Sigmoid colon (tissue), 7 donors: ENCODE data around the gene TPGS1. TPM values are rescaled to one million over a fixed set of nuclear protein-coding genes. Genes with fewer than 3 reads are reported as not detected.

Experiments used
- DNase-seq: peaks from one replicate; pipeline ENCODE4 v3.0.0-alpha.2; 2019
- H3K27ac ChIP-seq, 4 donors: fragments of 200-600 bp; sonication (generic); one replicate each; pipeline ENCODE4 v1.5.1; 2016 to 2019; ENCODE audit warnings: mild to moderate bottlenecking in 1 of 4
- H3K27me3 ChIP-seq, 3 donors: fragments of 200-600 bp; sonication (generic); one replicate each; pipeline ENCODE4 v1.5.1; 2019; ENCODE audit warnings: mild to moderate bottlenecking in 1 of 3
- H3K36me3 ChIP-seq, 4 donors: fragments of 200-600 bp; sonication (generic); one replicate each; pipeline ENCODE4 v1.5.1; 2016 to 2019
- H3K4me1 ChIP-seq, 4 donors: fragments of 200-600 bp; sonication (generic); one replicate each; pipeline ENCODE4 v1.5.1; 2017 to 2019
- H3K4me3 ChIP-seq, 4 donors: fragments of 200-600 bp; sonication (generic); one replicate each; pipeline ENCODE4 v1.5.1; 2017 to 2019; ENCODE audit warnings: mild to moderate bottlenecking in 2 of 4, moderate library complexity in 1 of 4
- H3K9me3 ChIP-seq, 4 donors: fragments of 200-600 bp in 3 of 4; sonication (generic) in 3 of 4; one replicate each; pipeline versions ENCODE4 v1.5.1 to v1.6.1; 2013 to 2019
- CTCF ChIP-seq, 4 experiments: fragments of 450-650 bp in 3 of 4; fragments of 200-600 bp in 1 of 4; IDR thresholded peaks; one replicate each; pipeline ENCODE4 v1.5.1; 2016 to 2019; ENCODE audit warnings: antibody characterized with exemption in 4 of 4, mild to moderate bottlenecking in 3 of 4, moderate library complexity in 2 of 4
- EP300 ChIP-seq, 4 donors: sonication (generic); formaldehyde crosslinking; IDR thresholded peaks; one replicate each; pipeline ENCODE4 v1.6.1; 2017; ENCODE audit warnings: antibody characterized with exemption in 4 of 4
- POLR2A ChIP-seq, 2 donors: fragments of 450-650 bp; IDR thresholded peaks; one replicate each; pipeline ENCODE4 v1.6.1; 2016; ENCODE audit warnings: antibody characterized with exemption in 2 of 2, mild to moderate bottlenecking in 2 of 2, moderate library complexity in 2 of 2
- POLR2AphosphoS5 ChIP-seq, 4 donors: sonication (generic); formaldehyde crosslinking; IDR thresholded peaks; one replicate each; pipeline ENCODE4 v1.6.1; 2017; ENCODE audit warnings: antibody characterized with exemption in 4 of 4
- WGBS, 2 donors: extraction: QIAGEN DNeasy Blood & Tissue Kit; methylation state at CpG; one replicate each; pipeline ENCODE4 v1.1.7; 2013; 5-methylcytosine and 5-hydroxymethylcytosine counted together
- intact Hi-C: fragments of 100-400 bp; cut with DNase I; formaldehyde crosslinking; loops from one replicate; pipeline ENCODE4 v1.15.1; 2023
- polyA plus RNA-seq, 3 donors: library from polyadenylated mRNA; stranded (reverse); fragments of 200-250 nt; gene quantifications; one replicate each; pipeline ENCODE4 v1.2.3, GENCODE V29; 2013
- total RNA-seq, 4 donors: library from RNA; depleted of rRNA; stranded (reverse); fragments of >200 nt; gene quantifications; one replicate each; pipeline ENCODE4 v1.1.0, GENCODE V29; 2016
- donor health status: healthy with polysubstance abuse.
- donor health status: Bipolar disorder and iron deficiency.
- donor health status: healthy.

Gene TPGS1
- total and polyA plus RNA-seq, 7 donors, result 14.3 to 78.8 (median 36.3) TPM

DNA sequence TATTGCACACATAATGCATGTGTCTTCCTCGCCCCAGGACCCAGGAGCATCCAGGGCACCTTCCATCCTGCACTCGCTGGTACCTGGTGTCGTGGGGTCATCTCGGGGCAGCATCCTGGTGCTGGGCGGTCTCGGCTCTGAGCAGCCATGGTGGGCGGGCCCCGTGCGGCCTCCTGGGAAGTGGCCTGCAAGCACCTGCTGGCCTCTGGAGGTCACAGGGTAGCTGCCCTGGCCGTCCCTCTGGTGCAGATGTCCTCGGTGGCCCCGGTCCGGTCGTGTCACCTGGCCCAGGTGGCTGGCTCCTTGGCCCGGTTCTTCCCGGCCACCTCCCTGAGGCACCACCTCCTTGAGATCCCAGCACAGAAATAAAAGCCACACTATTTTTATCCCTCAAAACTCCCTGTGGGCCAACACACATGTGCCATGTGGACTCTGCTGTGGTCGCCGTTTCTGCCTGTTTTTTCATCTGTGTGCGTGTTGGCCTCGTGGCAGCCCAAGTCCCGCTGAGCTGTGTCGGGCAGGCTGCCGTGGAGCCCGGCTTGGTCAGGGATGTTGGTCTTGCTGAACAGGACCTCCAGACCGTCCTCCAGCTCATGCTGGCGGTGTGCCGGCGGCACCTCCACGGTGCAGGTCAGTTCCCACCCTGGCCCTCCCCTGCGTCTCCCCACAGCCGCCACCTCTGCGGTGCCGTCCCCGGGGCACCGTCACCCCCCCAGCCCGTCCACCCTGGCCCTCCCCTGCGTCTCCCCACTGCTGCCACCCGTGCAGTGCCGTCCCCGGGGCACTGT lies 31.5 kb downstream of the TPGS1 start:
- WGBS, 2 donors, result 93 to 94% methylated on average over 40 of the region's 40 CpGs
- H3K4me1 ChIP-seq, result peaks cover 0 to 35% (median 28%) of the 10 kb centered on the region in 4 donors
- no peaks in the 10 kb centered on the region for H3K27me3 ChIP-seq
- TF ChIP-seq CTCF (IDR thresholded peaks at IDR 0.05) (no peak), POLR2AphosphoS5 (IDR thresholded peaks at IDR 0.05) (no peak), EP300 (IDR thresholded peaks at IDR 0.05) (no peak), POLR2A (IDR thresholded peaks at IDR 0.05) (no peak)
- no peak overlapping the region for H3K4me3 ChIP-seq
- no peaks in the 10 kb centered on the region for H3K9me3 ChIP-seq
- no peak overlapping the region for H3K27ac ChIP-seq
- intact Hi-C loops, result no loop called here
- H3K36me3 ChIP-seq, result peaks cover 45 to 66% (median 53%) of the 10 kb centered on the region in 4 donors
- DNase-seq, result no peak

DNA sequence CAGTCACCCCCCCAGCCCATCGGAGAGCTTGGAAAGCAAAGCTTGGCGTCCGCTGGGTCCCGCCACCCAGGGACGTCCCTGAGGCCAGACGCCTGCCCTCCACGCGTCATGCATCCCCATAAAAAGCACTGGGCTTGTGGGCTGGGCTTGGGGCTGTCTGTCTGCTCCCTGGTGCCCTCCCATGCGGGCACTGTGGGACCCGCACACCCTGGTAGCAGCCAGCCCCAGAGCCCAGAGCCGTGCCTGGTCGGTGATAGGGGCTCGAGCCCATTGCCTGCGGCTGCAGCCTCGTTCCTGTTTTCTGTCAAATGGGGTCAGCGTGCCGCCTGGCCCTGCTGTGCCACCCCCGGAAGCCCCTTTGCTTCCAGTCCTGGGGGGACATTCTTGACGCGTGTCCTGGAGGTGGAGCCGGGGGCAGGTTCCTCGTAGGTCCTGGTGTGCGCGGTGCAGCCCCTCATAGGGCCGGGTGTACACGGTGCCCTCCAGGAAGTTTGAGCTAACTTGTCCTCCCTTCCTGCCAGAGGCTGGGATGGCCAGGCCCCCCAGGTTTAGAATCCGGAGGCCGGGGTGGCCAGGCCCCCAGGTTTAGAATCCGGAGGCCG lies 32.2 kb downstream of the TPGS1 start:
- Histone ChIP-seq H3K4me1 (peaks cover 0 to 35% (median 27%) of the 10 kb centered on the region in 4 donors), H3K4me3 (no peak overlapping the region), H3K36me3 (peaks cover 45 to 66% (median 53%) of the 10 kb centered on the region in 4 donors), H3K9me3 (no peaks in the 10 kb centered on the region), H3K27me3 (no peaks in the 10 kb centered on the region), H3K27ac (no peak overlapping the region)
- 93 to 94% methylated on average over 30 of the region's 30 CpGs for WGBS, 2 donors
- intact Hi-C loops, result no loop called here
- TF ChIP-seq EP300 (IDR thresholded peaks at IDR 0.05) (no peak), POLR2A (IDR thresholded peaks at IDR 0.05) (no peak), CTCF (IDR thresholded peaks at IDR 0.05) (no peak), POLR2AphosphoS5 (IDR thresholded peaks at IDR 0.05) (no peak)
- peak; percentile 66 for DNase-seq

DNA sequence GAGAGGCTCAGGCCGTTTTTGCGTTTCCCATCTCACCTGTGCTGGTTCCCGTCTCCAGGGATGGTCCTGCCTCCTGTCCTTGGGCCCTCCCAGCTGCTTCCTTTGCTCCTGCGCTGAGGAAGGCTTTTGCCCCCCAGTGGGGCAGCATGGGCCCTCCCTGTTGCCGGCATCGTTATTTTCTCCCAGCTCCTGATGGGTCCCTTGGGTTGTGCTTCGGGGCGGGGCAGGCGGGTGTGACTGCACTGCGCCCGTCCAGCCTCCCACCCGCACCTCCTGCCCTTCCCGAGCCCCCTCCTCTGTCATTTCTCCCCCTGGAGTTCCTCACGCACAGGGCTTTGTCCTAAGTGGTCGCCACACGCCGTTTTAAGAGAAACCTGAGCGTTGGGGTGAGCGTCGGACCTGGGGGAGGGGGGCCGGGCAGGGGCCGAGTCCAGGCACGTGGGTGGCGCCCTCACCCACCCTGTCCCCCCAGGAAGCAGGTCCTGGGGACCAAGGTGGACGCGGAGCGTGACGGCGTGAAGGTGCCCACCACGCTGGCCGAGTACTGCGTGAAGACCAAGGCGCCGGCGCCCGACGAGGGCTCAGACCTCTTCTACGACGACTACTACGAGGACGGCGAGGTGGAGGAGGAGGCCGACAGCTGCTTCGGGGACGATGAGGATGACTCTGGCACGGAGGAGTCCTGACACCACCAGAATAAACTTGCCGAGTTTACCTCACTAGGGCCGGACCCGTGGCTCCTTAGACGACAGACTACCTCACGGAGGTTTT lies 33.8 kb downstream of the TPGS1 start:
- Histone ChIP-seq H3K36me3 (peaks cover 44 to 58% (median 49%) of the 10 kb centered on the region in 4 donors), H3K4me1 (peaks cover 0 to 19% (median 12%) of the 10 kb centered on the region in 4 donors), H3K4me3 (no peak overlapping the region), H3K9me3 (no peaks in the 10 kb centered on the region), H3K27ac (no peak overlapping the region), H3K27me3 (no peaks in the 10 kb centered on the region)
- intact Hi-C loops, result no loop called here
- TF ChIP-seq CTCF (IDR thresholded peaks at IDR 0.05) (no peak), EP300 (IDR thresholded peaks at IDR 0.05) (no peak), POLR2AphosphoS5 (IDR thresholded peaks at IDR 0.05) (no peak), POLR2A (IDR thresholded peaks at IDR 0.05) (no peak)
- DNase-seq, result no peak
- WGBS, 2 donors, result 90 to 92% methylated on average over 51 of the region's 51 CpGs

DNA sequence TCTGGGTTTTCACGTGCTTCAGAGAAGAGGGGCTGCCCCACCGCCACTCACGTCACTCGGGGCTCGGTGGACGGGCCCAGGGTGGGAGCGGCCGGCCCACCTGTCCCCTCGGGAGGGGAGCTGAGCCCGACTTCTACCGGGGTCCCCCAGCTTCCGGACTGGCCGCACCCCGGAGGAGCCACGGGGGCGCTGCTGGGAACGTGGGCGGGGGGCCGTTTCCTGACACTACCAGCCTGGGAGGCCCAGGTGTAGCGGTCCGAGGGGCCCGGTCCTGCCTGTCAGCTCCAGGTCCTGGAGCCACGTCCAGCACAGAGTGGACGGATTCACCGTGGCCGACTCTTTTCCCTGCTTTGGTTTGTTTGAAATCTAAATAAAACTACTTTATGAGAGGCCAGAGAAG lies 34.4 kb downstream of the TPGS1 start:
- DNase-seq, result no peak
- H3K4me3 ChIP-seq, result no peak overlapping the region
- intact Hi-C loops, result no loop called here
- no peaks in the 10 kb centered on the region for H3K9me3 ChIP-seq
- TF ChIP-seq EP300 (IDR thresholded peaks at IDR 0.05) (no peak), POLR2AphosphoS5 (IDR thresholded peaks at IDR 0.05) (no peak), CTCF (IDR thresholded peaks at IDR 0.05) (no peak), POLR2A (IDR thresholded peaks at IDR 0.05) (no peak)
- H3K27me3 ChIP-seq, result no peaks in the 10 kb centered on the region
- WGBS, 2 donors, result 91 to 93% methylated on average over 26 of the region's 26 CpGs
- H3K27ac ChIP-seq, result no peak overlapping the region
- H3K36me3 ChIP-seq, result peaks cover 37 to 52% (median 42%) of the 10 kb centered on the region in 4 donors
- peaks cover 0 to 17% (median 11%) of the 10 kb centered on the region in 4 donors for H3K4me1 ChIP-seq
